Esophagus (tissue), 2 donors: ENCODE results near the gene ZBTB48. TPM values are rescaled to one million over a fixed set of nuclear protein-coding genes. Genes with fewer than 3 reads are reported as not detected.
A peak's percentile ranks its signal among the peaks of the same experiment; 100 is the strongest.

Source experiments
- H3K27ac ChIP-seq, 2 donors: one replicate each; pipeline ENCODE4 v1.5.1; 2013; ENCODE audit warnings: low read depth in 2 of 2, mild to moderate bottlenecking in 2 of 2, inconsistent platforms in 1 of 2, low read length in 1 of 2, moderate library complexity in 1 of 2
- H3K27me3 ChIP-seq, 2 donors: one replicate each; pipeline ENCODE4 v1.6.1; 2013; ENCODE audit warnings: low read length in 2 of 2, control low read depth in 1 of 2, mild to moderate bottlenecking in 1 of 2; ENCODE audit not compliant: insufficient read depth in 2 of 2, control insufficient read depth in 1 of 2
- H3K36me3 ChIP-seq, 2 donors: one replicate each; pipeline ENCODE4 v1.6.1; 2013; ENCODE audit warnings: low read length in 1 of 2; ENCODE audit not compliant: control insufficient read depth in 2 of 2, insufficient read depth in 2 of 2
- H3K4me1 ChIP-seq, 2 donors: one replicate each; pipeline ENCODE4 v1.6.1; 2013; ENCODE audit warnings: low read length in 1 of 2; ENCODE audit not compliant: control insufficient read depth in 2 of 2, insufficient read depth in 2 of 2
- H3K4me3 ChIP-seq, 2 donors: one replicate each; pipeline ENCODE4 v1.5.1; 2013; ENCODE audit warnings: low read length in 2 of 2, mild to moderate bottlenecking in 2 of 2, low read depth in 1 of 2, moderate library complexity in 1 of 2
- H3K9me3 ChIP-seq, 2 donors: one replicate each; pipeline ENCODE4 v1.6.1; 2013; ENCODE audit warnings: mild to moderate bottlenecking in 2 of 2, low read depth in 1 of 2, low read length in 1 of 2, moderate library complexity in 1 of 2; ENCODE audit not compliant: control insufficient read depth in 2 of 2, insufficient read depth in 1 of 2
- WGBS, 2 donors: extraction: QIAGEN DNeasy Blood & Tissue Kit; methylation state at CpG; one replicate each; pipeline ENCODE4 v1.1.7; 2013; 5-methylcytosine and 5-hydroxymethylcytosine counted together
- polyA plus RNA-seq, 2 donors: library from polyadenylated mRNA; stranded (reverse); fragments of 200-250 nt; gene quantifications; one replicate each; pipeline ENCODE4 v1.2.3, GENCODE V29; 2013
- donor health status: healthy with polysubstance abuse.
- donor health status: Bipolar disorder and iron deficiency.

The ZBTB48 gene
- polyA plus RNA-seq, 2 donors, result 16.2 to 42.7 TPM

DNA sequence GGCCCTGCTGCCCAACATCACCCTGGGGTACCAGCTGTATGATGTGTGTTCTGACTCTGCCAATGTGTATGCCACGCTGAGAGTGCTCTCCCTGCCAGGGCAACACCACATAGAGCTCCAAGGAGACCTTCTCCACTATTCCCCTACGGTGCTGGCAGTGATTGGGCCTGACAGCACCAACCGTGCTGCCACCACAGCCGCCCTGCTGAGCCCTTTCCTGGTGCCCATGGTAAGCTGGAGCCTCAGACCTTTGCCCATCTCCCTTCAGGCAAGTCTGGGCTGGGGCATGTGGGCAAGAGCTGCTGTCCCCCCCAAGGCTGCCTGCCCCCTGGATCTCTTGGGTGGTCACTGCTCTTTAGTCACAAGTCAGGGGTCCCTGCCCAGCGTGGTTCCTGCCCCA, 8.8 kb upstream of the ZBTB48 start:
- Histone ChIP-seq H3K4me1 (no peaks in the 10 kb centered on the region), H3K4me3 (no peak overlapping the region)
- WGBS, 2 donors, result 76 to 82% methylated on average over 5 of the region's 5 CpGs

DNA sequence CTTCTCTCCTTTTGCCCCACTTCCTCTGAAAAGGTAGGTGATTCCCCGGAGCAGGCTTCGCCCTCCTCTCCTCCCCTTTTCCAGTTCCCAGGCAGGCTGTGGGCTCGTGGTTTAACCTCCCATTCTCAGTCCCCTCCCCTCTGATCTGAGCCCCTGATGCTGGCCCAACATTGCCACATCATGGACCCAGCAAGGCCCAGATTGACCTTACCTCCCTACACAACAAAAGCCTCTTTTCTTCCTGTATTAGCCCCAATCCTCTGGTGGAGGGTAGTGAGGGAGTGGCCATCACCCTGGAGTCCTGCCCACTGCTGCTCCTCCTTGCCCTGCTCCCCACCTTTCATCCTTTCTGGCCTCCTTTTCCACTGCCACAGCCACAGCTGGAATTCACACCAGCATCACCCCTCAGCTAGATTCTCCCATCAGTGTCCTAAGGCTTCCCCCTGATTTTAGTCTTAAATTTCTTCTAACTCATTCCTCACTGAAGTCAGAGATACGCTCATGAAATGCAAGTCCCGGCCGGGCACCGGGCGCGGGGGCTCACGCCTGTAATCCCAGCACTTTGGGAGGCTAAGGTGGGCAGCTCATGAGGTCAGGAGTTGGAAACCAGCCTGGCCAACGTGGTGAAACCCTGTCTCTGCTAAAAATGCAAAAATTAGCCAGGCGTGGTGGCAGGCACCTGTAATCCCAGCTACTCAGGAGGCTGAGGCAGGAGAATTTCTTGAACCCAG, 7.0 kb upstream of the ZBTB48 start:
- Histone ChIP-seq H3K9me3 (peaks cover 0 to 7% of the 10 kb centered on the region in 2 donors), H3K4me3 (no peak overlapping the region), H3K36me3 (no peaks in the 10 kb centered on the region), H3K27ac (no peak overlapping the region), H3K4me1 (no peaks in the 10 kb centered on the region), H3K27me3 (no peaks in the 10 kb centered on the region)
- 75 to 76% methylated on average over 12 of the region's 12 CpGs for WGBS, 2 donors

More for the DNA sequence above, 8.8 kb upstream of the ZBTB48 start:
- Histone ChIP-seq H3K27me3 (no peaks in the 10 kb centered on the region), H3K36me3 (no peaks in the 10 kb centered on the region), H3K9me3 (peaks cover 0 to 7% of the 10 kb centered on the region in 2 donors), H3K27ac (no peak overlapping the region)

DNA sequence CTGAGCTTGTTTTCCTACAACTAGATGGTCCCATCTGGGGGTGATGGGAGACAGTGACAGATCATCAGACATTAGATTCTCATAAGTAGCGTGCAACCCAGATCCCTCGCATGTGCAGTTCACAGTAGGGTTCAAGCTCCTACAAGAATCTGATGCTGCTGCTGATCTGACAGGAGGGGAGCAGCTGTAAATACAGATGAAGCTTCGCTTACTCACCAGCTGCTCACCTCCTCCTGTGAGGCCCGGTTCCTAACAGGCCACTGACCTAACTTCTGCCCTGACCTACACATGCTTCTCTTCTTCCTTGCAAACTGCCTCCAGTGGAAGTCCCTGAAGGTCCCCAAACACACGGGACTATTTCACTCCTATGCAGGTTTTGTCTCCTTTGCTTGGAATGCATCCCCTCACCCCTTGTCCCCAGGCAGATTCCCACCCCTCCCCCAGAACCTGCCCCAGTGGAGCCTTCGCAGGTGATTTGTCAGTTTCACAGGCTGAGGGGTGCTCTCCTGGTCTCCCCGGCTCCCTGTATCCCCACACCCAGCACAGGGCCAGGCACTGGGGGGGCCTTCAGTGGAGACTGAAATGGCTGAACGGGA, 5.7 kb upstream of the ZBTB48 start:
- Histone ChIP-seq H3K36me3 (no peaks in the 10 kb centered on the region), H3K9me3 (peaks cover 0 to 7% of the 10 kb centered on the region in 2 donors), H3K4me1 (peaks cover 1% of the 10 kb centered on the region in 2 donors), H3K27me3 (no peaks in the 10 kb centered on the region), H3K4me3 (no peak overlapping the region), H3K27ac (no peak overlapping the region)
- 77 to 83% methylated on average over 8 of the region's 8 CpGs for WGBS, 2 donors

DNA sequence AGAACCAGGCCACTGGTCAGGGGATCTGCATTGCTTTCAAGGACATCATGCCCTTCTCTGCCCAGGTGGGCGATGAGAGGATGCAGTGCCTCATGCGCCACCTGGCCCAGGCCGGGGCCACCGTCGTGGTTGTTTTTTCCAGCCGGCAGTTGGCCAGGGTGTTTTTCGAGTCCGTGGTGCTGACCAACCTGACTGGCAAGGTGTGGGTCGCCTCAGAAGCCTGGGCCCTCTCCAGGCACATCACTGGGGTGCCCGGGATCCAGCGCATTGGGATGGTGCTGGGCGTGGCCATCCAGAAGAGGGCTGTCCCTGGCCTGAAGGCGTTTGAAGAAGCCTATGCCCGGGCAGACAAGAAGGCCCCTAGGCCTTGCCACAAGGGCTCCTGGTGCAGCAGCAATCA, 5.0 kb upstream of the ZBTB48 start:
- H3K9me3 ChIP-seq, result peaks cover 0 to 7% of the 10 kb centered on the region in 2 donors
- H3K27me3 ChIP-seq, result no peaks in the 10 kb centered on the region
- 75 to 86% methylated on average over 14 of the region's 14 CpGs for WGBS, 2 donors
- H3K4me3 ChIP-seq, result no peak overlapping the region
- H3K36me3 ChIP-seq, result no peaks in the 10 kb centered on the region
- H3K27ac ChIP-seq, result no peak overlapping the region
- peaks cover 4 to 5% of the 10 kb centered on the region in 2 donors for H3K4me1 ChIP-seq

DNA sequence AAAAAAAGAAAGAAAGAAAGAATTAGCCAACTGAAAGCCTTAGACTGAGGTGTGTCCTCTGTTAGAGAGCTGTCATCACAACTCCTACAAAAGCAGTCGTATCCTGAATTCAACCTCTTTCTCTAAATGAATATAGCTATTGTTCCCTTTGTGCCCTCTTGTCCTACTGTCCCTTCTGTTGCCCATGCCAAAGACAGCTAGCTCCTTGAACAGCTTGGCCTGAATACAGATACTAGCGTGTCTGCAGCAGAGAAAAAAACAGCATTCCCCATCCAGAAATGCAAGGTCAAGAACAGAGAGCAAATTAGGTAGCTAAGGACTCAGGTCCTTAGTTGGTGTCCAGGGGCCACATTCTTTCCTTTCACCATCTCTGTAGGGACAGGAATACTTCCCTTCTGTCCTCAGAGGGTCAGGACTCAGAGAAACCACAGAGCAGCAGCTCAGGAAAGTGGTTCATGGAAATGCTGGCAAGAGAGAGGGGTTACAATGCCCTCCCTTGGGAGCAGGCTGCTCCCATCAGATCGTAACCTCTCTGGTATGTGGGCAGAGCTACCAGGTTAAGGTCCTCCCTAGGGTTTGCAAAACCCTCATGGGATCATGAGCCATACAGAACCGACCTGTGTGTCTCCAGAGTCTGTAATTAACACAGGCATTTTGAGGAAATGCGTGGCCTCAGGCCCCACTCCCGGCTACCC, 1.8 kb upstream of the ZBTB48 start:
- Histone ChIP-seq H3K27me3 (no peaks in the 10 kb centered on the region), H3K9me3 (no peaks in the 10 kb centered on the region), H3K36me3 (no peaks in the 10 kb centered on the region), H3K4me3 (no peak overlapping the region), H3K27ac (no peak overlapping the region), H3K4me1 (peaks cover 5 to 12% of the 10 kb centered on the region in 2 donors)
- WGBS, 2 donors, result 79 to 90% methylated on average over 6 of the region's 6 CpGs

DNA sequence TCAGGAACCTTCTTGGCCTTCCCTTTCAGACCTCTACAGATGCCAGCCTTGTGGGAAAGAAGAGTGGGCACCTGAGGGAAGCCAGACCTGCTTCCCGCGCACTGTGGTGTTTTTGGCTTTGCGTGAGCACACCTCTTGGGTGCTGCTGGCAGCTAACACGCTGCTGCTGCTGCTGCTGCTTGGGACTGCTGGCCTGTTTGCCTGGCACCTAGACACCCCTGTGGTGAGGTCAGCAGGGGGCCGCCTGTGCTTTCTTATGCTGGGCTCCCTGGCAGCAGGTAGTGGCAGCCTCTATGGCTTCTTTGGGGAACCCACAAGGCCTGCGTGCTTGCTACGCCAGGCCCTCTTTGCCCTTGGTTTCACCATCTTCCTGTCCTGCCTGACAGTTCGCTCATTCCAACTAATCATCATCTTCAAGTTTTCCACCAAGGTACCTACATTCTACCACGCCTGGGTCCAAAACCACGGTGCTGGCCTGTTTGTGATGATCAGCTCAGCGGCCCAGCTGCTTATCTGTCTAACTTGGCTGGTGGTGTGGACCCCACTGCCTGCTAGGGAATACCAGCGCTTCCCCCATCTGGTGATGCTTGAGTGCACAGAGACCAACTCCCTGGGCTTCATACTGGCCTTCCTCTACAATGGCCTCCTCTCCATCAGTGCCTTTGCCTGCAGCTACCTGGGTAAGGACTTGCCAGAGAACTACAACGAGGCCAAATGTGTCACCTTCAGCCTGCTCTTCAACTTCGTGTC, 995 bp upstream of the ZBTB48 start:
- Histone ChIP-seq H3K36me3 (no peaks in the 10 kb centered on the region), H3K27ac (peak overlapping the region in 1 of 2 donors; percentile 96), H3K4me1 (peaks cover 5 to 12% of the 10 kb centered on the region in 2 donors), H3K9me3 (no peaks in the 10 kb centered on the region), H3K27me3 (no peaks in the 10 kb centered on the region), H3K4me3 (no peak overlapping the region)
- 87 to 88% methylated on average over 14 of the region's 14 CpGs for WGBS, 2 donors

DNA sequence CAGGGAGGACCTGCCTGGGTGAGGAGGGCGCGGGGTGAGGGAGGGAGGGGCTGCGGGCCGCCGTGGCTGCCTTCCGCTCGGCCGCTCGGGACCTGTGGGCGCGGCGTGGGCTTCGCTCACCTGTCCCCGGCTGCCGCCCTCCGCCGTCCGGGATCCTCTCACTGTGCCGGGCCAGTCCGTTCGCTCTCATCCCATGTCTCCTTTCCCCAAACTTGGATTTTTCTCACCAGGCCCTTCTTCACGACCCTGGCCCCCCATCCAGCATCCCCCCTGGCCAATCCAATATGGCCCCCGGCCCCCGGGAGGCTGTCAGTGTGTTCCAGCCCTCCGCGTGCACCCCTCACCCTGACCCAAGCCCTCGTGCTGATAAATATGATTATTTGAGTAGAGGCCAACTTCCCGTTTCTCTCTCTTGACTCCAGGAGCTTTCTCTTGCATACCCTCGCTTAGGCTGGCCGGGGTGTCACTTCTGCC, 362 bp downstream of the ZBTB48 start:
- peak overlapping the region; percentile 69 to 89 for H3K4me3 ChIP-seq
- H3K27me3 ChIP-seq, result no peaks in the 10 kb centered on the region
- H3K9me3 ChIP-seq, result no peaks in the 10 kb centered on the region
- peak overlapping the region; percentile 91 to 96 for H3K27ac ChIP-seq
- no peaks in the 10 kb centered on the region for H3K36me3 ChIP-seq
- H3K4me1 ChIP-seq, result peaks cover 5 to 12% of the 10 kb centered on the region in 2 donors
- 2% methylated on average over 16 to 30 of the region's 30 CpGs for WGBS, 2 donors

DNA sequence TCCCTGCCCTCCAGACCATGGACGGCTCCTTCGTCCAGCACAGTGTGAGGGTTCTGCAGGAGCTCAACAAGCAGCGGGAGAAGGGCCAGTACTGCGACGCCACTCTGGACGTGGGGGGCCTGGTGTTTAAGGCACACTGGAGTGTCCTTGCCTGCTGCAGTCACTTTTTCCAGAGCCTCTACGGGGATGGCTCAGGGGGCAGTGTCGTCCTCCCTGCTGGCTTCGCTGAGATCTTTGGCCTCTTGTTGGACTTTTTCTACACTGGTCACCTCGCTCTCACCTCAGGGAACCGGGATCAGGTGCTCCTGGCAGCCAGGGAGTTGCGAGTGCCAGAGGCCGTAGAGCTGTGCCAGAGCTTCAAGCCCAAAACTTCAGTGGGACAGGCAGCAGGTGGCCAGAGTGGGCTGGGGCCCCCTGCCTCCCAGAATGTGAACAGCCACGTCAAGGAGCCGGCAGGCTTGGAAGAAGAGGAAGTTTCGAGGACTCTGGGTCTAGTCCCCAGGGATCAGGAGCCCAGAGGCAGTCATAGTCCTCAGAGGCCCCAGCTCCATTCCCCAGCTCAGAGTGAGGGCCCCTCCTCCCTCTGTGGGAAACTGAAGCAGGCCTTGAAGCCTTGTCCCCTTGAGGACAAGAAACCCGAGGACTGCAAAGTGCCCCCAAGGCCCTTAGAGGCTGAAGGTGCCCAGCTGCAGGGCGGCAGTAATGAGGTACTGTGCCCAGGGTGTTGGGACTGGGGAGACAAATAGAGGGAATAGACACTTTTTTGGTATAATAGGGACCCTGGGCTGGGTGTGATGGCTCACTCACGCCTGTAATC, 1.0 kb downstream of the ZBTB48 start:
- Histone ChIP-seq H3K27ac (peak overlapping the region; percentile 91 to 96), H3K27me3 (no peaks in the 10 kb centered on the region), H3K36me3 (no peaks in the 10 kb centered on the region), H3K4me3 (peak overlapping the region; percentile 69 to 89), H3K4me1 (peaks cover 5 to 12% of the 10 kb centered on the region in 2 donors), H3K9me3 (no peaks in the 10 kb centered on the region)
- 27 to 28% methylated on average over 19 of the region's 19 CpGs for WGBS, 2 donors
